Measurements from ENCODE around the gene ITGB5.

DNA sequence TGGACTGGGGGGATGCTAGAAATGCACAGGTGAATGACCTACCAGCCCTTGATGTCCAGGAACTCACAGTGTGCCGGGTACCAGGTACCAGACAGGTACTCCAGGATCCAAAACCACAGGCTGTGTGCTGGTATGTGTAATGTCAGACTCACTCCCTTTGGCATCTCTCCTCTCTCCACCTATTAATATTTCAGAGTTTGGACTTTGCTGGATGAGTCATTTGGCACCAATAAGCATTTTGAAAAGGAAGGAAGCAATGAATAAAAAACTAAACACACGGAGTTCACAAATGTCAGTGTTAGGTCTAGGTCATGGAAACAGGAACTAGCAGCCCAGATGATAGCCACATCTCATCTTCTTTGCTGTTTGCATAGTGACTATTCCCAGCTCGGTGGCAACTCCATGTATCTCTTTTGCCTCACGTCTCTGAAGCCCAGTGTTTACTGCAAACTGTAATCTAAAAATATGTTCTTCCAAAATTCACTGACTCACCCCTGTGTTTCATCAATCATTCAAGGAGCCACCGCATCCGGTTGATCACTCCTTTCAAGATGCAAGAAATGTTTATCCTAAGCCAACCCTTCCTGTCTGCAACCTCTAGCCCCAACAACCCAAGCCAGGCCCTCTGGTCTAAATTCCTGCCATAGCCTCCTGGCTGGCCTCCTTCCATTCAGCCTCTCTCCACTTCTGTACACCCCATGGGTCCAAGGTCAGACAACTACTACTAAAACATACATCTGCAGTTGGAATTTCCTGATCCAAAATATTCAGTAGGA, 8.4 kb downstream of the ITGB5 start:
- TF ChIP-seq, protein P1, sequence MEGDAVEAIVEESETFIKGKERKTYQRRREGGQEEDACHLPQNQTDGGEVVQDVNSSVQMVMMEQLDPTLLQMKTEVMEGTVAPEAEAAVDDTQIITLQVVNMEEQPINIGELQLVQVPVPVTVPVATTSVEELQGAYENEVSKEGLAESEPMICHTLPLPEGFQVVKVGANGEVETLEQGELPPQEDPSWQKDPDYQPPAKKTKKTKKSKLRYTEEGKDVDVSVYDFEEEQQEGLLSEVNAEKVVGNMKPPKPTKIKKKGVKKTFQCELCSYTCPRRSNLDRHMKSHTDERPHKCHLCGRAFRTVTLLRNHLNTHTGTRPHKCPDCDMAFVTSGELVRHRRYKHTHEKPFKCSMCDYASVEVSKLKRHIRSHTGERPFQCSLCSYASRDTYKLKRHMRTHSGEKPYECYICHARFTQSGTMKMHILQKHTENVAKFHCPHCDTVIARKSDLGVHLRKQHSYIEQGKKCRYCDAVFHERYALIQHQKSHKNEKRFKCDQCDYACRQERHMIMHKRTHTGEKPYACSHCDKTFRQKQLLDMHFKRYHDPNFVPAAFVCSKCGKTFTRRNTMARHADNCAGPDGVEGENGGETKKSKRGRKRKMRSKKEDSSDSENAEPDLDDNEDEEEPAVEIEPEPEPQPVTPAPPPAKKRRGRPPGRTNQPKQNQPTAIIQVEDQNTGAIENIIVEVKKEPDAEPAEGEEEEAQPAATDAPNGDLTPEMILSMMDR (conservative IDR thresholded peaks at IDR 0.05; ENCODE audit: low read depth, low read length): no peak
- no peak for TF ChIP-seq EZH2 (IDR thresholded peaks at IDR 0.05; ENCODE audit: borderline replicate concordance, low read depth, low read length, poor library complexity, severe bottlenecking)
